ENCODE data around the gene GATM. TPM values are rescaled to one million over a fixed set of nuclear protein-coding genes. Genes with fewer than 3 reads are reported as not detected.
"Not testable (repeated sequence)": the region's sequence is repeated elsewhere in the genome, so short reads cannot be mapped to it uniquely, and the experiment has no call there.

Gene GATM
- total RNA-seq, 1 donor from 2014 or later: 0.30 TPM

DNA sequence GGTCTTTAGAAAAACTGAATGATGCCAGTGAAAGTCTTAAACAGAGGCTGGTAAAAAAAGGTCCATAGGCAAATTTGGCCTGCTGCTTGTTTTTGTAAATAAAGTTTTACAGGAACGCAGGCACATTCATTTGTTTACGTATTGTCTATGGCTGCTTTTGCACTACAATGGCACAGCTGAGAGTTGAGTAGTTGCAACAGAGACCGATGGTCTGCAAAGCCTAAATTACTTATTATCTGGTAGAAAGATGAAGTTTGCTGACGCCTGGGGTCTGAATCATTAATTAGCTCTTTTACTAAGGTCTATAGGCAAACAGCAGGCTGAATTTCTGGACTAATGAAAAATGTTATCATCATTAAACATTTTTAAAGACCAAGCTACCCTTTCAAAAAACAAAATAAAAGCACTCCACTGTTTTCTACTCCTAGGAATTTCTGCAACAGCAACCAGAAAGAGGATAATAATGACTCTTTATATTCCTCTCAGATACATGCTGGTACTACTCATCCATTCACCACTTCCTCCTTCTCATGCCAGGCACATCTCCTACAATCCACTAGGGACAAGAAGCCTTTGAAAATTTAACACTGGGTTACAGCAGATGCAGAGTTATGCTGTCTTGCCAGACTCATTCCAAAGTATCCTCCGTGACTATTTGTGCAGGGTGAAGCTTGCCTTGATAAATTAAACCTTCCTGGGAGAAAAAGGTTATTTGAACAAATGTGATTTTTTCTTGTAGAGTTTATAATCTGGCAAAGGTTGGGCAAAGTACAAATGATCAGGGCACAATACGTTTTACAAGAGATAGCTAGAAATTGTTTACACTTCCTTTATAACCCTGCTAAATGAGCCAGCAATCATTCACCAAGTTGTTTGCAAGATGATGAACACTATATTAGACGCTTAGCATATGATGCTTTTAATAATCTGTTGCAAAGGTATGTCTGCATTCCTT is 6.0 kb downstream of the GATM start:
- Mint-ChIP-seq H3K9me3 (ENCODE audit: low read depth) (no peaks in the 10 kb centered on the region), H3K27ac (ENCODE audit: unreplicated experiment) (no peak overlapping the region), H3K36me3 (ENCODE audit: low read depth) (no peaks in the 10 kb centered on the region), H3K27me3 (ENCODE audit: low read depth) (peaks cover 53% of the 10 kb centered on the region), H3K4me3 (ENCODE audit: unreplicated experiment) (no peak overlapping the region), H3K4me1 (ENCODE audit: low read depth) (peaks cover 2% of the 10 kb centered on the region)
- DNase-seq (ENCODE audit: low spot score): no peak
- TF ChIP-seq, protein P1, sequence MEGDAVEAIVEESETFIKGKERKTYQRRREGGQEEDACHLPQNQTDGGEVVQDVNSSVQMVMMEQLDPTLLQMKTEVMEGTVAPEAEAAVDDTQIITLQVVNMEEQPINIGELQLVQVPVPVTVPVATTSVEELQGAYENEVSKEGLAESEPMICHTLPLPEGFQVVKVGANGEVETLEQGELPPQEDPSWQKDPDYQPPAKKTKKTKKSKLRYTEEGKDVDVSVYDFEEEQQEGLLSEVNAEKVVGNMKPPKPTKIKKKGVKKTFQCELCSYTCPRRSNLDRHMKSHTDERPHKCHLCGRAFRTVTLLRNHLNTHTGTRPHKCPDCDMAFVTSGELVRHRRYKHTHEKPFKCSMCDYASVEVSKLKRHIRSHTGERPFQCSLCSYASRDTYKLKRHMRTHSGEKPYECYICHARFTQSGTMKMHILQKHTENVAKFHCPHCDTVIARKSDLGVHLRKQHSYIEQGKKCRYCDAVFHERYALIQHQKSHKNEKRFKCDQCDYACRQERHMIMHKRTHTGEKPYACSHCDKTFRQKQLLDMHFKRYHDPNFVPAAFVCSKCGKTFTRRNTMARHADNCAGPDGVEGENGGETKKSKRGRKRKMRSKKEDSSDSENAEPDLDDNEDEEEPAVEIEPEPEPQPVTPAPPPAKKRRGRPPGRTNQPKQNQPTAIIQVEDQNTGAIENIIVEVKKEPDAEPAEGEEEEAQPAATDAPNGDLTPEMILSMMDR (IDR thresholded peaks at IDR 0.05): no peak

DNA sequence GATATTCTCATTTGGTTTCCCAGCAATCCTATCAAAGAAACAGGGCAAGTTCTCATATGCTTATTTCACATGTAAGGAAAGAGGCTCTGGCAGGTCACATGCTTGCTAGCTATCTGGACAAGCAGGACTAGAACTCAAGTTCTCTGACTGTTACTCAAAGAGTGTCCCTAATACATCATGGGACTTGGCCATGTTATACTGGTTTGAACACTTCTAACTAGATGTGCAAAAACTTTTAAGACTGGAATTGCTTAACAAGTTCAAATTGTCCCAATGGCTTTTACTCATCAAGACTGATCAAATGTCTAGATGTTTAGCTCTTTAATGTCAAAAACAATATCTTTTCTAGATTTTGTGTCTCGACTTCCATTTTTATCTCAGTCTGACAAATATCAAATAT is 6.8 kb downstream of the GATM start:
- Mint-ChIP-seq H3K9me3 (ENCODE audit: low read depth) (no peaks in the 10 kb centered on the region), H3K4me1 (ENCODE audit: low read depth) (no peaks in the 10 kb centered on the region), H3K4me3 (ENCODE audit: unreplicated experiment) (no peak overlapping the region), H3K36me3 (ENCODE audit: low read depth) (no peaks in the 10 kb centered on the region), H3K27ac (ENCODE audit: unreplicated experiment) (no peak overlapping the region), H3K27me3 (ENCODE audit: low read depth) (peaks cover 46% of the 10 kb centered on the region)
- no peak for DNase-seq (ENCODE audit: low spot score)
- TF ChIP-seq, protein P1 (IDR thresholded peaks at IDR 0.05): no peak

DNA sequence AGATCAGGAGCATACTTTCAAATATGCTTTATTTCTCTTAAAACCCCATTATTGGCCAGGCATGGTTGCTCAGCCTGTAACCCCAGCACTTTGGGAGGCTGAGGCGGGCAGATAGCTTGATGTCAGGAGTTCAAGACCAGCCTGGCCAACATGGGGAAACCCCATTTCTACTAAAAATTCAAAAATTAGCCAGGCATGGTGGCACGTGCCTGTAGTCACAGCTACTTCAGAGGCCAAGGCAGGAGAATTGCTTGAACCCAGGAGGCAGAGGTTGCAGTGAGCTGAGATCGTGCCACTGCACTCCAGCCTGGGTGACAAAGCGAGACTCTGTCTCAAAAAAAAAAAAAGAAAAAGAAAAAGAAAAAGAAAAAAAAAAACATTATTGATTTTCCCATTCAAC is 8.3 kb downstream of the GATM start:
- DNase-seq (ENCODE audit: low spot score); H3K27ac Mint-ChIP-seq (ENCODE audit: unreplicated experiment); H3K4me1 Mint-ChIP-seq (ENCODE audit: low read depth); H3K9me3 Mint-ChIP-seq (ENCODE audit: low read depth); H3K4me3 Mint-ChIP-seq (ENCODE audit: unreplicated experiment); H3K36me3 Mint-ChIP-seq (ENCODE audit: low read depth): not testable (repeated sequence)
- H3K27me3 Mint-ChIP-seq (ENCODE audit: low read depth): peaks cover 33% of the 10 kb centered on the region

DNA sequence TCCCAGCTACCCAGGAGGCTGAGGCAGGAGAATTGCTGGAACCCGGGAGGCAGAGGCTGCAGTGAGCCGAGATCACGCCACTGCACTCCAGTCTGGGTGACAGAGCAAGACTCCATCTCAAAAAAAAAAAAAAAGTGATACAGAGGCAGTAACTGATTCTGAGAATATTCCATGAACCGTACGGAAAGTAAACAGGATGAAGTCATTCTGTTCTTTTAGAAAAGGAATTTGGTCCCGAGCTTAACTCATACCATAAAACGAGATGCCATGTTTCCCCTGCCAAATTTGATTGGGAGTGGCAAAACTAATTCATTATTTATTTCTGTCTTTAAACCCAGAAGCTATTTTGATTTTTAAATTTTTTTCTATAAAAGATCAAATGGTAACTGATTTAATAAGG is 11.1 kb downstream of the GATM start:
- H3K4me1 Mint-ChIP-seq (ENCODE audit: low read depth): not testable (repeated sequence)

DNA sequence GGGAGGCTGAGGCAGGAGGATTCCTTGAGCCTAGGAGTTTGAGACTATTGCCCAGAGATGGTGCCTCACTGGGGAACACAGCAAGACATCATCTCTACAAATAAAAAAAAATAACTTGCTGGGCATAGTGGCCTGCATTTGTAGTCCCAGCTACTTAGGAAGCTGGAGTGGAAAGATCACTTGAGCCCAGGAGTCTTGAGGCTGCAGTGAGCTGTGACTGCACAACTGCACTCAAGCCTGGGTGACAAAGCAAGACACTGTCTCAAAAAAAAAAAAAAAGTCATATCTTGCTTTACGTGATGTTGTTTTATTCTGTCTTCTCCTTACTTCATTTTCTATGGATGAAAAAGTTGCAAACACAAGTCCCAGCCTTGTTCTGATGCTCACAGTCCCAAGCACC is 14.1 kb downstream of the GATM start:
- Mint-ChIP-seq H3K36me3 (ENCODE audit: low read depth) (no peaks in the 10 kb centered on the region), H3K4me3 (ENCODE audit: unreplicated experiment) (no peak overlapping the region), H3K27ac (ENCODE audit: unreplicated experiment) (no peak overlapping the region), H3K4me1 (ENCODE audit: low read depth) (no peaks in the 10 kb centered on the region), H3K9me3 (ENCODE audit: low read depth) (no peaks in the 10 kb centered on the region), H3K27me3 (ENCODE audit: low read depth) (peaks cover 3% of the 10 kb centered on the region)
- TF ChIP-seq, protein P1 (IDR thresholded peaks at IDR 0.05): no peak
- DNase-seq (ENCODE audit: low spot score): no peak

More for the DNA sequence above, 11.1 kb downstream of the GATM start:
- peaks cover 16% of the 10 kb centered on the region for H3K27me3 Mint-ChIP-seq (ENCODE audit: low read depth)
- not testable (repeated sequence) for DNase-seq (ENCODE audit: low spot score); H3K36me3 Mint-ChIP-seq (ENCODE audit: low read depth); H3K27ac Mint-ChIP-seq (ENCODE audit: unreplicated experiment); H3K9me3 Mint-ChIP-seq (ENCODE audit: low read depth); H3K4me3 Mint-ChIP-seq (ENCODE audit: unreplicated experiment)

DNA sequence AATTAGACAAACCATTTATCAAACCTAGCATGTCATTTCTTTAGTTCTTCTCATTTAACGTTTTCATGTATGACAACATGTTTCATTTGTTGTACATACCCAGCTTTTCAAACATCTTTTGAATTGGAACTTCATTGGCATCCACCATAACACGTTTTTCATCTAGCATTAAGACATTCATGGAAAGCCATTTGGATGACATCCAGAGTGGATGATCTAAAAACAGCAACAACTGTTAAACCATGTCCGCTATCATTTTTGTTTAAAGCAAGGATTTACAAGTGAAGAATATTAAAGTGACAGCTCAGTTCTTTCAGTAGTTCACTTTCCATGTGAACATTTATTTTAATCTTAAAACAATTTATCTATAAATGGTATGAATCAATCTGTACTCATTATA is 14.5 kb downstream of the GATM start:
- TF ChIP-seq, protein P1 (IDR thresholded peaks at IDR 0.05): no peak
- H3K4me3 Mint-ChIP-seq (ENCODE audit: unreplicated experiment): no peak overlapping the region
- no peaks in the 10 kb centered on the region for H3K4me1 Mint-ChIP-seq (ENCODE audit: low read depth)
- peaks cover 2% of the 10 kb centered on the region for H3K27me3 Mint-ChIP-seq (ENCODE audit: low read depth)
- H3K9me3 Mint-ChIP-seq (ENCODE audit: low read depth): no peaks in the 10 kb centered on the region
- H3K36me3 Mint-ChIP-seq (ENCODE audit: low read depth): no peaks in the 10 kb centered on the region
- H3K27ac Mint-ChIP-seq (ENCODE audit: unreplicated experiment): no peak overlapping the region
- DNase-seq (ENCODE audit: low spot score): no peak
